K562 (cell line): ENCODE results near the gene GDF15. TPM values are rescaled to one million over a fixed set of nuclear protein-coding genes. Genes with fewer than 3 reads are reported as not detected.

Experiments used
- ARHGAP35 ChIP-seq: fragments of 450-650 bp; IDR thresholded peaks from 2 replicates; pipeline ENCODE4 v1.6.1; 2018; ENCODE audit not compliant: partially characterized antibody
- ARID1B ChIP-seq: fragments of 450-650 bp; IDR thresholded peaks from 2 replicates; pipeline ENCODE4 v1.6.1; 2016; ENCODE audit warnings: antibody characterized with exemption, mild to moderate bottlenecking, inconsistent platforms
- ATF7 ChIP-seq: fragments of 450-650 bp; IDR thresholded peaks from 2 replicates; pipeline ENCODE4 v1.7.1; 2014; ENCODE audit warnings: mild to moderate bottlenecking, moderate library complexity
- CHD2 ChIP-seq: IDR thresholded peaks from 2 replicates; pipeline ENCODE4 v1.6.1; 2011; ENCODE audit warnings: low read depth, low read length
- DIDO1 ChIP-seq: fragments of 450-650 bp; IDR thresholded peaks from 2 replicates; pipeline ENCODE4 v1.6.1; 2016; ENCODE audit warnings: low read depth, missing biosample characterization, missing genetic modification characterization
- ETV1 ChIP-seq: fragments of 450-650 bp; conservative IDR thresholded peaks from 2 replicates; pipeline ENCODE4 v1.6.1; 2016; ENCODE audit warnings: missing genetic modification characterization, control low read depth, low read depth, missing compliant biosample characterization
- FOXP1 ChIP-seq: sonication (generic); formaldehyde crosslinking; IDR thresholded peaks from 2 replicates; pipeline ENCODE4 v1.8.0; 2022; ENCODE audit warnings: mild to moderate bottlenecking, missing genetic modification reagents
- HMGXB4 ChIP-seq: sonication (generic); formaldehyde crosslinking; IDR thresholded peaks from 2 replicates; pipeline ENCODE4 v1.8.1; 2023; ENCODE audit warnings: mild to moderate bottlenecking, missing genetic modification reagents
- HSF4 ChIP-seq: fragments of 250-450 bp; sonication (Bioruptor Pico); IDR thresholded peaks from 2 replicates; pipeline ENCODE4 v2.1.2; 2022; ENCODE audit warnings: mild to moderate bottlenecking, moderate library complexity, borderline replicate concordance
- ILF3 ChIP-seq: fragments of 450-650 bp; IDR thresholded peaks from 2 replicates; pipeline ENCODE4 v1.6.1; 2018; ENCODE audit warnings: antibody characterized with exemption, mild to moderate bottlenecking, moderate library complexity, borderline replicate concordance
- IRF1 ChIP-seq: sonication (generic); formaldehyde crosslinking; IDR thresholded peaks from 2 replicates; pipeline ENCODE4 v1.8.0; 2022; ENCODE audit warnings: missing genetic modification reagents, mild to moderate bottlenecking, borderline replicate concordance
- KLF16 ChIP-seq: IDR thresholded peaks from 2 replicates; pipeline ENCODE4 v1.6.1; 2016; ENCODE audit warnings: antibody characterized with exemption
- NEUROD1 ChIP-seq: fragments of 150-350 bp; IDR thresholded peaks from 2 replicates; pipeline ENCODE4 v1.6.1; 2014; ENCODE audit warnings: borderline replicate concordance, low read length, low read depth; ENCODE audit not compliant: partially characterized antibody
- NR1H2 ChIP-seq: sonication (generic); formaldehyde crosslinking; IDR thresholded peaks from 2 replicates; pipeline ENCODE4 v1.4.0; 2020; ENCODE audit warnings: mild to moderate bottlenecking, missing genetic modification reagents
- POLR3G ChIP-seq: IDR thresholded peaks from 2 replicates; pipeline ENCODE4 v1.6.1; 2011; ENCODE audit not compliant: insufficient read length, insufficient replicate concordance; ENCODE audit errors: extremely low read depth
- PRMT5 ChIP-seq: sonication (generic); formaldehyde crosslinking; IDR thresholded peaks from 2 replicates; pipeline ENCODE4 v1.5.0; 2020; ENCODE audit warnings: missing genetic modification reagents
- RB1 ChIP-seq: fragments of 450-650 bp; IDR thresholded peaks from 2 replicates; pipeline ENCODE4 v1.6.1; 2017; ENCODE audit warnings: low read depth, mild to moderate bottlenecking
- RFX1 ChIP-seq: fragments of 450-650 bp; IDR thresholded peaks from 2 replicates; pipeline ENCODE4 v1.6.1; 2016; ENCODE audit warnings: mild to moderate bottlenecking, moderate library complexity
- TEAD1 ChIP-seq, 2 experiments: fragments of 450-650 bp in 1 of 2; sonication (generic) in 1 of 2; formaldehyde crosslinking; IDR thresholded peaks; 2 replicates each; pipeline versions ENCODE4 v1.4.0 to v1.8.0; 2020 to 2022; ENCODE audit warnings: mild to moderate bottlenecking in 2 of 2, missing genetic modification reagents in 1 of 2
- ZFX ChIP-seq: sonication (generic); formaldehyde crosslinking; IDR thresholded peaks from 2 replicates; pipeline ENCODE4 v1.8.0; 2022; ENCODE audit warnings: mild to moderate bottlenecking, missing genetic modification reagents, moderate library complexity
- ZKSCAN1 ChIP-seq: fragments of 150-350 bp; IDR thresholded peaks from 2 replicates; pipeline ENCODE4 v1.6.1; 2016; ENCODE audit warnings: low read depth, low read length
- ZNF584 ChIP-seq: fragments of 200-800 bp; sonication (Bioruptor generic); IDR thresholded peaks from 2 replicates; pipeline ENCODE4 v1.6.1; 2016; ENCODE audit warnings: low read depth, mild to moderate bottlenecking, missing genetic modification characterization, missing compliant biosample characterization
- ZNF589 ChIP-seq: fragments of 200-800 bp; sonication (Bioruptor generic); IDR thresholded peaks from 2 replicates; pipeline ENCODE4 v1.6.1; 2016; ENCODE audit warnings: low read depth, missing genetic modification characterization, missing compliant biosample characterization
- ZNF764 ChIP-seq: fragments of 250-450 bp; sonication (Bioruptor Pico); IDR thresholded peaks from 2 replicates; pipeline ENCODE4 v1.4.0; 2020; ENCODE audit warnings: low read depth, mild to moderate bottlenecking, moderate library complexity
- ZSCAN29 ChIP-seq: fragments of 450-650 bp; IDR thresholded peaks from 2 replicates; pipeline ENCODE4 v1.6.1; 2017
- polyA plus RNA-seq, 8 experiments: library from polyadenylated mRNA; depleted of rRNA in 4 of 8; stranded (reverse) in 5 of 8; unstranded in 3 of 8; fragments of >200 nt; fragmentation: Nextera tagmentation in 2 of 8; fragmentation: Illumina TruSeq in 1 of 8; extraction: Ambion mirVana in 2 of 8; extraction: Trizol in 1 of 8; gene quantifications; 2 replicates each; pipeline versions ENCODE4 v1.2.1 to v1.2.3, GENCODE V29; 2011 to 2014; ENCODE audit warnings: inconsistent platforms in 1 of 8, missing spikeins in 1 of 8
- total RNA-seq, 7 experiments: library from RNA; depleted of rRNA in 6 of 7; stranded (reverse); fragments of >200 nt in 6 of 7; fragmentation: Illumina TruSeq in 2 of 7; extraction: Trizol in 2 of 7; gene quantifications; 2 replicates each; pipeline versions ENCODE4 v1.2.1 to v1.2.3, GENCODE V29; 2011 to 2021; ENCODE audit warnings: low replicate concordance in 1 of 7

GDF15 gene
- total and polyA plus RNA-seq, 9 of the 15 experiments (the other 6 are each of a cell fraction or from before 2014, with no cell fraction given): 2.3 to 82.4 (median 12.5) TPM

- TF ChIP-seq TEAD1 (CRISPR knock-in tag; IDR thresholded peaks at IDR 0.05): no peak
- TF ChIP-seq ILF3: no peak
- no peak for TF ChIP-seq ZNF584 (CRISPR knock-in tag)
- no peak for TF ChIP-seq ARHGAP35
- no peak for TF ChIP-seq HMGXB4 (CRISPR knock-in tag)
- TF ChIP-seq ETV1 (tag): peak; percentile 41; the same call in 1 of the 2 replicates
- no peak for TF ChIP-seq CHD2
- TF ChIP-seq HSF4 (CRISPR knock-in tag): no peak
- 0 out of 2 replicates have a peak, but pooled peaks have one; percentile 33 for TF ChIP-seq ZNF764 (CRISPR knock-in tag)
- TF ChIP-seq KLF16: 0 out of 2 replicates have a peak, but pooled peaks have one; percentile 26
- 0 out of 2 replicates have a peak, but pooled peaks have one; percentile 37 for TF ChIP-seq ATF7
- TF ChIP-seq RFX1: no peak
- TF ChIP-seq POLR3G: no peak
- TF ChIP-seq ZNF589: no peak
- TF ChIP-seq RB1: no peak
- TF ChIP-seq IRF1 (CRISPR knock-in tag): no peak
- no peak for TF ChIP-seq NR1H2 (CRISPR knock-in tag)
- no peak for TF ChIP-seq ZSCAN29
- TF ChIP-seq ZKSCAN1: 0 out of 2 replicates have a peak, but pooled peaks have one; percentile 20
- TF ChIP-seq NEUROD1: no peak
- TF ChIP-seq FOXP1 (CRISPR knock-in tag): no peak
- no peak for TF ChIP-seq DIDO1 (tag)
- no peak; the same call in 1 of the 2 replicates for TF ChIP-seq ZFX (CRISPR knock-in tag)
- TF ChIP-seq PRMT5 (CRISPR knock-in tag): no peak
- TF ChIP-seq ARID1B: 0 out of 2 replicates have a peak, but pooled peaks have one; percentile 18
Measured at GRCh38 chr19:18401580-18402112, 15.7 kb downstream of the GDF15 start (continued).
